ENCODE data around the gene TTLL11. TPM values are rescaled to one million over a fixed set of nuclear protein-coding genes. Genes with fewer than 3 reads are reported as not detected.

The TTLL11 gene
- polyA plus RNA-seq, 1 donor from 2014 or later, result 8.0 TPM

DNA sequence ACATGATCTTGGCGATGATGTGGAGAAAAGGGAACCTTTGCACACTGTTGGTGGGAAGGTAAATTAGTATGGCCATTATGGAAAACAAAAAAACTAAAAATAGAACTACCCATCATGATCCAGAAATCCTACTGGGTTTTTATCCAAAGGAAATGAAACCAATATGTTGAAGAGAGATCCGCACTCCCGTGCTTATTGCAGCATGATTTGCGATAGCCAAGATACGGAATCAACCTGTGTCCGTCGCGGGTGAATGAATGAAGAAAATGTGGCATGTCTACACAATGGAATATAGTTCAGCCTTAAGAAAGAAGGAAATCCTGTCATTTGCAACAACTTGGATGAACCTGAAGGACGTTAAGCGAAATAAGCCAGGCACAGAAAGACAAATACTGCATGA is 84.5 kb downstream of the TTLL11 start:
- Histone ChIP-seq H3K9me3 (ENCODE audit: low read length) (no peaks in the 10 kb centered on the region), H3K36me3 (ENCODE audit: insufficient read depth, low read length) (no peaks in the 10 kb centered on the region), H4K20me1 (ENCODE audit: insufficient read depth) (no peaks in the 10 kb centered on the region), H3K4me2 (ENCODE audit: low read length) (no peak overlapping the region), H3F3A (ENCODE audit: insufficient read depth, low read length, poor library complexity, severe bottlenecking) (no peaks in the 10 kb centered on the region), H3K27ac (ENCODE audit: low read length) (no peak overlapping the region), H3K27me3 (ENCODE audit: insufficient read depth, low read depth, low read length) (no peaks in the 10 kb centered on the region), H3K4me3 (ENCODE audit: low read length) (no peak overlapping the region), H3K79me2 (replicated peaks; ENCODE audit: insufficient read depth, low read length) (no peaks in the 10 kb centered on the region), H3K9me2 (ENCODE audit: insufficient read depth, low read length) (no peaks in the 10 kb centered on the region), H3K9ac (ENCODE audit: low read length) (no peak overlapping the region), H2AFZ (ENCODE audit: low read depth, low read length) (no peak overlapping the region)
- TF ChIP-seq EZH2 (IDR thresholded peaks at IDR 0.05; ENCODE audit: borderline replicate concordance, insufficient read depth, low read length, poor library complexity, severe bottlenecking) (no peak), EP300 (conservative IDR thresholded peaks at IDR 0.05; ENCODE audit: poor library complexity, severe bottlenecking) (no peak), MXI1 (conservative IDR thresholded peaks at IDR 0.05; ENCODE audit: poor library complexity, severe bottlenecking) (no peak), RAD21 (conservative IDR thresholded peaks at IDR 0.05) (no peak), TAF1 (IDR thresholded peaks at IDR 0.05; ENCODE audit: low read depth) (no peak), POLR2AphosphoS5 (IDR thresholded peaks at IDR 0.05) (no peak), SMC3 (conservative IDR thresholded peaks at IDR 0.05; ENCODE audit: poor library complexity) (no peak)
- TF ChIP-seq, protein P1, sequence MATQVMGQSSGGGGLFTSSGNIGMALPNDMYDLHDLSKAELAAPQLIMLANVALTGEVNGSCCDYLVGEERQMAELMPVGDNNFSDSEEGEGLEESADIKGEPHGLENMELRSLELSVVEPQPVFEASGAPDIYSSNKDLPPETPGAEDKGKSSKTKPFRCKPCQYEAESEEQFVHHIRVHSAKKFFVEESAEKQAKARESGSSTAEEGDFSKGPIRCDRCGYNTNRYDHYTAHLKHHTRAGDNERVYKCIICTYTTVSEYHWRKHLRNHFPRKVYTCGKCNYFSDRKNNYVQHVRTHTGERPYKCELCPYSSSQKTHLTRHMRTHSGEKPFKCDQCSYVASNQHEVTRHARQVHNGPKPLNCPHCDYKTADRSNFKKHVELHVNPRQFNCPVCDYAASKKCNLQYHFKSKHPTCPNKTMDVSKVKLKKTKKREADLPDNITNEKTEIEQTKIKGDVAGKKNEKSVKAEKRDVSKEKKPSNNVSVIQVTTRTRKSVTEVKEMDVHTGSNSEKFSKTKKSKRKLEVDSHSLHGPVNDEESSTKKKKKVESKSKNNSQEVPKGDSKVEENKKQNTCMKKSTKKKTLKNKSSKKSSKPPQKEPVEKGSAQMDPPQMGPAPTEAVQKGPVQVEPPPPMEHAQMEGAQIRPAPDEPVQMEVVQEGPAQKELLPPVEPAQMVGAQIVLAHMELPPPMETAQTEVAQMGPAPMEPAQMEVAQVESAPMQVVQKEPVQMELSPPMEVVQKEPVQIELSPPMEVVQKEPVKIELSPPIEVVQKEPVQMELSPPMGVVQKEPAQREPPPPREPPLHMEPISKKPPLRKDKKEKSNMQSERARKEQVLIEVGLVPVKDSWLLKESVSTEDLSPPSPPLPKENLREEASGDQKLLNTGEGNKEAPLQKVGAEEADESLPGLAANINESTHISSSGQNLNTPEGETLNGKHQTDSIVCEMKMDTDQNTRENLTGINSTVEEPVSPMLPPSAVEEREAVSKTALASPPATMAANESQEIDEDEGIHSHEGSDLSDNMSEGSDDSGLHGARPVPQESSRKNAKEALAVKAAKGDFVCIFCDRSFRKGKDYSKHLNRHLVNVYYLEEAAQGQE (IDR thresholded peaks at IDR 0.05; ENCODE audit: borderline replicate concordance), result no peak
- TF ChIP-seq, protein P2, sequence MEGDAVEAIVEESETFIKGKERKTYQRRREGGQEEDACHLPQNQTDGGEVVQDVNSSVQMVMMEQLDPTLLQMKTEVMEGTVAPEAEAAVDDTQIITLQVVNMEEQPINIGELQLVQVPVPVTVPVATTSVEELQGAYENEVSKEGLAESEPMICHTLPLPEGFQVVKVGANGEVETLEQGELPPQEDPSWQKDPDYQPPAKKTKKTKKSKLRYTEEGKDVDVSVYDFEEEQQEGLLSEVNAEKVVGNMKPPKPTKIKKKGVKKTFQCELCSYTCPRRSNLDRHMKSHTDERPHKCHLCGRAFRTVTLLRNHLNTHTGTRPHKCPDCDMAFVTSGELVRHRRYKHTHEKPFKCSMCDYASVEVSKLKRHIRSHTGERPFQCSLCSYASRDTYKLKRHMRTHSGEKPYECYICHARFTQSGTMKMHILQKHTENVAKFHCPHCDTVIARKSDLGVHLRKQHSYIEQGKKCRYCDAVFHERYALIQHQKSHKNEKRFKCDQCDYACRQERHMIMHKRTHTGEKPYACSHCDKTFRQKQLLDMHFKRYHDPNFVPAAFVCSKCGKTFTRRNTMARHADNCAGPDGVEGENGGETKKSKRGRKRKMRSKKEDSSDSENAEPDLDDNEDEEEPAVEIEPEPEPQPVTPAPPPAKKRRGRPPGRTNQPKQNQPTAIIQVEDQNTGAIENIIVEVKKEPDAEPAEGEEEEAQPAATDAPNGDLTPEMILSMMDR (IDR thresholded peaks at IDR 0.05; ENCODE audit: poor library complexity, severe bottlenecking), result no peak

DNA sequence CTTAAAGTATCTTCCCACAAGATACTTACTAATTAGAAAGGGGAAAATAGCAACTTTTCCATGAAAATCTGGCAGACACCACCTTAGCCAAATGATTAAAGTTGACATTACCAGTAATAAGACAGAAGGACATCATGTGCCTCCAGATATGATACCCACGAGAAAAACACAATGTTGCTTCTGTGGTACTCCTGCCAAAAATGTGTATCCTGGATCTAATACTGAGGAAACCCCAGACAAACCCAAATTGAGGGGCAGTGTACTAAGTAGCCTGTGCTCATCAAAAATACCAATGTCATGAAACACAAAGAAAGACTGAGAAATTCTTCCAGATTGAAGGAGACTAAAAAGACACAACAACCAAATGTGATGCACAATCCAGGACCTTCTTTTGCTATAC is 85.3 kb downstream of the TTLL11 start:
- Histone ChIP-seq H3K79me2 (replicated peaks; ENCODE audit: insufficient read depth, low read length) (no peaks in the 10 kb centered on the region), H3K36me3 (ENCODE audit: insufficient read depth, low read length) (no peaks in the 10 kb centered on the region), H3K9ac (ENCODE audit: low read length) (no peak overlapping the region), H2AFZ (ENCODE audit: low read depth, low read length) (no peak overlapping the region), H4K20me1 (ENCODE audit: insufficient read depth) (no peaks in the 10 kb centered on the region), H3K9me2 (ENCODE audit: insufficient read depth, low read length) (no peaks in the 10 kb centered on the region), H3K9me3 (ENCODE audit: low read length) (no peaks in the 10 kb centered on the region), H3F3A (ENCODE audit: insufficient read depth, low read length, poor library complexity, severe bottlenecking) (no peaks in the 10 kb centered on the region), H3K4me2 (ENCODE audit: low read length) (no peak overlapping the region), H3K27me3 (ENCODE audit: insufficient read depth, low read depth, low read length) (no peaks in the 10 kb centered on the region), H3K4me3 (ENCODE audit: low read length) (no peak overlapping the region), H3K27ac (ENCODE audit: low read length) (no peak overlapping the region)
- TF ChIP-seq TAF1 (IDR thresholded peaks at IDR 0.05; ENCODE audit: low read depth) (no peak), EP300 (conservative IDR thresholded peaks at IDR 0.05; ENCODE audit: poor library complexity, severe bottlenecking) (no peak), RAD21 (conservative IDR thresholded peaks at IDR 0.05) (no peak), SMC3 (conservative IDR thresholded peaks at IDR 0.05; ENCODE audit: poor library complexity) (no peak), EZH2 (IDR thresholded peaks at IDR 0.05; ENCODE audit: borderline replicate concordance, insufficient read depth, low read length, poor library complexity, severe bottlenecking) (no peak), POLR2AphosphoS5 (IDR thresholded peaks at IDR 0.05) (no peak), MXI1 (conservative IDR thresholded peaks at IDR 0.05; ENCODE audit: poor library complexity, severe bottlenecking) (no peak)
- TF ChIP-seq, protein P1 (IDR thresholded peaks at IDR 0.05; ENCODE audit: borderline replicate concordance), result no peak
- TF ChIP-seq, protein P2 (IDR thresholded peaks at IDR 0.05; ENCODE audit: poor library complexity, severe bottlenecking), result no peak
